Measurements from ENCODE around the gene FOLR3. TPM values are rescaled to one million over a fixed set of nuclear protein-coding genes. Genes with fewer than 3 reads are reported as not detected.

Gene FOLR3
- total RNA-seq, 1 experiment from 2014 or later, result not detected

- ChIA-PET CTCF (interaction anchor here (2.1 kb wide), 2 partner anchors 11 to 130 kb away, joined by 10 to 12 read pairs; no protein-coding TSS in a partner anchor), POLR2A (no interaction called here)
- Mint-ChIP-seq H3K4me1 (no peaks in the 10 kb centered on the region), H3K27me3 (ENCODE audit: low read depth) (peaks cover 12% of the 10 kb centered on the region), H3K27ac (no peak overlapping the region), H3K9me3 (peaks cover 11% of the 10 kb centered on the region), H3K36me3 (0 out of 2 replicates have a peak, but pooled peaks cover 3% of the 10 kb centered on the region), H3K4me3 (no peak overlapping the region)
- no peak for ATAC-seq
- TF ChIP-seq, protein P1, sequence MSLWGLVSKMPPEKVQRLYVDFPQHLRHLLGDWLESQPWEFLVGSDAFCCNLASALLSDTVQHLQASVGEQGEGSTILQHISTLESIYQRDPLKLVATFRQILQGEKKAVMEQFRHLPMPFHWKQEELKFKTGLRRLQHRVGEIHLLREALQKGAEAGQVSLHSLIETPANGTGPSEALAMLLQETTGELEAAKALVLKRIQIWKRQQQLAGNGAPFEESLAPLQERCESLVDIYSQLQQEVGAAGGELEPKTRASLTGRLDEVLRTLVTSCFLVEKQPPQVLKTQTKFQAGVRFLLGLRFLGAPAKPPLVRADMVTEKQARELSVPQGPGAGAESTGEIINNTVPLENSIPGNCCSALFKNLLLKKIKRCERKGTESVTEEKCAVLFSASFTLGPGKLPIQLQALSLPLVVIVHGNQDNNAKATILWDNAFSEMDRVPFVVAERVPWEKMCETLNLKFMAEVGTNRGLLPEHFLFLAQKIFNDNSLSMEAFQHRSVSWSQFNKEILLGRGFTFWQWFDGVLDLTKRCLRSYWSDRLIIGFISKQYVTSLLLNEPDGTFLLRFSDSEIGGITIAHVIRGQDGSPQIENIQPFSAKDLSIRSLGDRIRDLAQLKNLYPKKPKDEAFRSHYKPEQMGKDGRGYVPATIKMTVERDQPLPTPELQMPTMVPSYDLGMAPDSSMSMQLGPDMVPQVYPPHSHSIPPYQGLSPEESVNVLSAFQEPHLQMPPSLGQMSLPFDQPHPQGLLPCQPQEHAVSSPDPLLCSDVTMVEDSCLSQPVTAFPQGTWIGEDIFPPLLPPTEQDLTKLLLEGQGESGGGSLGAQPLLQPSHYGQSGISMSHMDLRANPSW (CRISPR knock-in tag; conservative IDR thresholded peaks at IDR 0.05; ENCODE audit: low read depth), result no peak
- TF ChIP-seq KAT7 (CRISPR knock-in tag; IDR thresholded peaks at IDR 0.05; ENCODE audit: borderline replicate concordance), result no peak
- no peak for TF ChIP-seq ZNF232 (CRISPR knock-in tag; IDR thresholded peaks at IDR 0.05)
- no peak for TF ChIP-seq MYBL2 (CRISPR knock-in tag; IDR thresholded peaks at IDR 0.05)
- TF ChIP-seq TEAD1 (CRISPR knock-in tag; IDR thresholded peaks at IDR 0.05), result no peak
- TF ChIP-seq USF1 (CRISPR knock-in tag; IDR thresholded peaks at IDR 0.05), result no peak
- no peak for TF ChIP-seq FOXP1 (CRISPR knock-in tag; IDR thresholded peaks at IDR 0.05; ENCODE audit: borderline replicate concordance)
- no peak for TF ChIP-seq ESRRA (CRISPR knock-in tag; IDR thresholded peaks at IDR 0.05; ENCODE audit: borderline replicate concordance)
- no peak for TF ChIP-seq PRRX2 (CRISPR knock-in tag; IDR thresholded peaks at IDR 0.05)
- TF ChIP-seq, protein P2, sequence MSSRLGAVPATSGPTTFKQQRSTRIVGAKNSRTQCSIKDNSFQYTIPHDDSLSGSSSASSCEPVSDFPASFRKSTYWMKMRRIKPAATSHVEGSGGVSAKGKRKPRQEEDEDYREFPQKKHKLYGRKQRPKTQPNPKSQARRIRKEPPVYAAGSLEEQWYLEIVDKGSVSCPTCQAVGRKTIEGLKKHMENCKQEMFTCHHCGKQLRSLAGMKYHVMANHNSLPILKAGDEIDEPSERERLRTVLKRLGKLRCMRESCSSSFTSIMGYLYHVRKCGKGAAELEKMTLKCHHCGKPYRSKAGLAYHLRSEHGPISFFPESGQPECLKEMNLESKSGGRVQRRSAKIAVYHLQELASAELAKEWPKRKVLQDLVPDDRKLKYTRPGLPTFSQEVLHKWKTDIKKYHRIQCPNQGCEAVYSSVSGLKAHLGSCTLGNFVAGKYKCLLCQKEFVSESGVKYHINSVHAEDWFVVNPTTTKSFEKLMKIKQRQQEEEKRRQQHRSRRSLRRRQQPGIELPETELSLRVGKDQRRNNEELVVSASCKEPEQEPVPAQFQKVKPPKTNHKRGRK (CRISPR knock-in tag; IDR thresholded peaks at IDR 0.05; ENCODE audit: borderline replicate concordance), result no peak
- no peak for TF ChIP-seq ETV6 (CRISPR knock-in tag; IDR thresholded peaks at IDR 0.05)
- no peak for TF ChIP-seq NFE2L1 (CRISPR knock-in tag; IDR thresholded peaks at IDR 0.05)
- no peak for TF ChIP-seq JUN (CRISPR knock-in tag; IDR thresholded peaks at IDR 0.05)
- no peak for TF ChIP-seq ZNF317 (CRISPR knock-in tag; IDR thresholded peaks at IDR 0.05; ENCODE audit: borderline replicate concordance, low read depth)
- no peak for TF ChIP-seq NFATC4 (CRISPR knock-in tag; IDR thresholded peaks at IDR 0.05)
- TF ChIP-seq, protein P3, sequence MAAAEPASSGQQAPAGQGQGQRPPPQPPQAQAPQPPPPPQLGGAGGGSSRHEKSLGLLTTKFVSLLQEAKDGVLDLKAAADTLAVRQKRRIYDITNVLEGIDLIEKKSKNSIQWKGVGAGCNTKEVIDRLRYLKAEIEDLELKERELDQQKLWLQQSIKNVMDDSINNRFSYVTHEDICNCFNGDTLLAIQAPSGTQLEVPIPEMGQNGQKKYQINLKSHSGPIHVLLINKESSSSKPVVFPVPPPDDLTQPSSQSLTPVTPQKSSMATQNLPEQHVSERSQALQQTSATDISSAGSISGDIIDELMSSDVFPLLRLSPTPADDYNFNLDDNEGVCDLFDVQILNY (CRISPR knock-in tag; IDR thresholded peaks at IDR 0.05), result no peak
- TF ChIP-seq ATF3 (CRISPR knock-in tag; conservative IDR thresholded peaks at IDR 0.05), result no peak
- TF ChIP-seq USF2 (CRISPR knock-in tag; IDR thresholded peaks at IDR 0.05), result no peak
- no peak for TF ChIP-seq FOXJ3 (CRISPR knock-in tag; IDR thresholded peaks at IDR 0.05; ENCODE audit: borderline replicate concordance)
- no peak for DNase-seq (ENCODE audit: low spot score)
These were observed 19.3 kb downstream of the FOLR3 start for GRCh38 chr11:72154816-72155215.

DNA sequence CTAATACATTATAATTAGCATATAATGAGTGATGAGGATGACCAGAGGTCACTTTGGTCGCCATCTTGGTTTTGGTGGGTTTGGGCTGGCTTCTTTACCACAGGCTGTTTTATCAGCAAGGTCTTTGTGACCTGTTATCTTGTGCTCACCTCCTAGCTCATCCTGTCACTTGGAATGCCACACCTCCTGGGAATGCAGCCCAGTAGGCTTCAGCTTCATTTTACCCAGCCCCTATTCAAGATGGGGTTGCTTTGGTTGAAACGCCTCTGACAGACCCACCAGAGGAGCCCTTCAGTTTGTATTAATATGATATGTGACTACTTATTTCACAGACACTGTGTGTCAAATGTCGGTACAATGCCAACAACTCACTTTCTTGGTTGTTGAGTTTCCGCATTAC lies 20.2 kb downstream of the FOLR3 start:
- POLR2A ChIA-PET, result no interaction called here
- Mint-ChIP-seq H3K4me3 (no peak overlapping the region), H3K4me1 (no peaks in the 10 kb centered on the region), H3K27me3 (ENCODE audit: low read depth) (peaks cover 12% of the 10 kb centered on the region), H3K36me3 (0 out of 2 replicates have a peak, but pooled peaks cover 3% of the 10 kb centered on the region), H3K27ac (no peak overlapping the region), H3K9me3 (peaks cover 11% of the 10 kb centered on the region)
- no peak for ATAC-seq
- no peak for DNase-seq (ENCODE audit: low spot score)
- CTCF ChIA-PET, result no interaction called here
- no peak for TF ChIP-seq RELA (CRISPR knock-in tag; IDR thresholded peaks at IDR 0.05; ENCODE audit: borderline replicate concordance)
- TF ChIP-seq FOXP1 (CRISPR knock-in tag; IDR thresholded peaks at IDR 0.05; ENCODE audit: borderline replicate concordance), result no peak
- no peak for TF ChIP-seq USF2 (CRISPR knock-in tag; IDR thresholded peaks at IDR 0.05)
- TF ChIP-seq NR1H2 (CRISPR knock-in tag; IDR thresholded peaks at IDR 0.05), result no peak
- no peak for TF ChIP-seq FOXJ3 (CRISPR knock-in tag; IDR thresholded peaks at IDR 0.05; ENCODE audit: borderline replicate concordance)
- TF ChIP-seq ZNF532 (CRISPR knock-in tag; IDR thresholded peaks at IDR 0.05; ENCODE audit: borderline replicate concordance), result no peak
- TF ChIP-seq SP1 (CRISPR knock-in tag; conservative IDR thresholded peaks at IDR 0.05), result no peak
- TF ChIP-seq ZNF219 (CRISPR knock-in tag; IDR thresholded peaks at IDR 0.05; ENCODE audit: borderline replicate concordance), result no peak

Data from WTC11 (cell line).